ENCODE measurements around the gene PSMB4. TPM values are rescaled to one million over a fixed set of nuclear protein-coding genes. Genes with fewer than 3 reads are reported as not detected.
"Not testable (repeated sequence)": the region's sequence is repeated elsewhere in the genome, so short reads cannot be mapped to it uniquely, and the experiment has no call there.

Gene PSMB4
- total RNA-seq, 1 experiment from 2014 or later: 414 TPM

GRCh38 chr1:151399324-151400171, at the start of gene PSMB4 (continued):
- TF ChIP-seq ZNF423 (CRISPR knock-in tag; IDR thresholded peaks at IDR 0.05) (peak; percentile 28; the same call in 1 of the 2 replicates), KAT7 (CRISPR knock-in tag; IDR thresholded peaks at IDR 0.05; ENCODE audit: borderline replicate concordance) (0 out of 2 replicates have a peak, but pooled peaks have one; percentile 76), MXD4 (CRISPR knock-in tag; IDR thresholded peaks at IDR 0.05; ENCODE audit: borderline replicate concordance) (no peak), NFE2L1 (CRISPR knock-in tag; IDR thresholded peaks at IDR 0.05) (no peak)
- TF ChIP-seq, protein P1, sequence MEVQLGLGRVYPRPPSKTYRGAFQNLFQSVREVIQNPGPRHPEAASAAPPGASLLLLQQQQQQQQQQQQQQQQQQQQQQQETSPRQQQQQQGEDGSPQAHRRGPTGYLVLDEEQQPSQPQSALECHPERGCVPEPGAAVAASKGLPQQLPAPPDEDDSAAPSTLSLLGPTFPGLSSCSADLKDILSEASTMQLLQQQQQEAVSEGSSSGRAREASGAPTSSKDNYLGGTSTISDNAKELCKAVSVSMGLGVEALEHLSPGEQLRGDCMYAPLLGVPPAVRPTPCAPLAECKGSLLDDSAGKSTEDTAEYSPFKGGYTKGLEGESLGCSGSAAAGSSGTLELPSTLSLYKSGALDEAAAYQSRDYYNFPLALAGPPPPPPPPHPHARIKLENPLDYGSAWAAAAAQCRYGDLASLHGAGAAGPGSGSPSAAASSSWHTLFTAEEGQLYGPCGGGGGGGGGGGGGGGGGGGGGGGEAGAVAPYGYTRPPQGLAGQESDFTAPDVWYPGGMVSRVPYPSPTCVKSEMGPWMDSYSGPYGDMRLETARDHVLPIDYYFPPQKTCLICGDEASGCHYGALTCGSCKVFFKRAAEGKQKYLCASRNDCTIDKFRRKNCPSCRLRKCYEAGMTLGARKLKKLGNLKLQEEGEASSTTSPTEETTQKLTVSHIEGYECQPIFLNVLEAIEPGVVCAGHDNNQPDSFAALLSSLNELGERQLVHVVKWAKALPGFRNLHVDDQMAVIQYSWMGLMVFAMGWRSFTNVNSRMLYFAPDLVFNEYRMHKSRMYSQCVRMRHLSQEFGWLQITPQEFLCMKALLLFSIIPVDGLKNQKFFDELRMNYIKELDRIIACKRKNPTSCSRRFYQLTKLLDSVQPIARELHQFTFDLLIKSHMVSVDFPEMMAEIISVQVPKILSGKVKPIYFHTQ (CRISPR knock-in tag; IDR thresholded peaks at IDR 0.05): no peak

DNA sequence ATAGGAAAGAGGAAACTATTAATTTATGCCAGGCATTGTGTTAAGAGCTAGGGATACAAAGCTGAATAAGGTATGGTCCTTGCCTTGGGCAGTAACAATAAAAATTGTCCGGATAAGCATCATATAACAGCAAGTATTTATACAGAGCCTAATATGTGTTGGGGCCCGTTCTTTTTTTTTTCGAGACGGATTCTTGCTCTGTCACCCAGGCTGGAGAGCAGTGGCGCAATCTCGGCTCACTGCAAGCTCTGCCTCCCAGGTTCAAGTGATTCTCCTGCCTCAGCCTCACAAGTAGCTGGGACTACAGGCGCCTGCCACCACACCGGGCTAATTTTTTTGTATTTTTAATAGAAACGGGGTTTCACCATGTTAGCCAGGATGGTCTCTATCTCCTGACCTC, 49.0 kb upstream of the PSMB4 start:
- Mint-ChIP-seq H3K4me1 (peaks cover 20% of the 10 kb centered on the region), H3K9me3 (peaks cover 14% of the 10 kb centered on the region), H3K36me3 (peaks cover 19% of the 10 kb centered on the region)
- not testable (repeated sequence) for ATAC-seq; DNase-seq (ENCODE audit: low spot score); H3K4me3 Mint-ChIP-seq; H3K27me3 Mint-ChIP-seq (ENCODE audit: low read depth); H3K27ac Mint-ChIP-seq
- ChIA-PET CTCF (interaction anchor here (1.2 to 1.7 kb wide), 3 partner anchors 10 to 69 kb away, joined by 3 to 6 read pairs (median 5); no protein-coding TSS in a partner anchor), POLR2A (interaction anchor here (0.6 to 1.2 kb wide), 2 partner anchors 21 to 68 kb away, joined by 3 read pairs; no protein-coding TSS in a partner anchor)

GRCh38 chr1:151352021-151352718, 47.2 kb upstream of the PSMB4 start:
- Mint-ChIP-seq H3K9me3 (peaks cover 14% of the 10 kb centered on the region), H3K27me3 (ENCODE audit: low read depth) (no peaks in the 10 kb centered on the region; the same call in 1 of the 2 replicates), H3K36me3 (peaks cover 14% of the 10 kb centered on the region), H3K27ac (no peak overlapping the region), H3K4me3 (no peak overlapping the region), H3K4me1 (peaks cover 10% of the 10 kb centered on the region)
- ChIA-PET CTCF (interaction anchor here (0.6 to 2.0 kb wide), 3 partner anchors 11 to 42 kb away, joined by 4 to 8 read pairs (median 5); no protein-coding TSS in a partner anchor), POLR2A (interaction anchor here (0.5 to 0.6 kb wide), 3 partner anchors 155 to 316 kb away, joined by 3 to 4 read pairs (median 3); no protein-coding TSS in a partner anchor)
- ATAC-seq (no peak), DNase-seq (ENCODE audit: low spot score) (no peak)
- TF ChIP-seq RORB (CRISPR knock-in tag; IDR thresholded peaks at IDR 0.05): no peak
- no peak for TF ChIP-seq ZNF416 (CRISPR knock-in tag; IDR thresholded peaks at IDR 0.05)
- no peak for TF ChIP-seq SMAD3 (CRISPR knock-in tag; IDR thresholded peaks at IDR 0.05; ENCODE audit: borderline replicate concordance)
- TF ChIP-seq ERG (CRISPR knock-in tag; IDR thresholded peaks at IDR 0.05): no peak
- no peak for TF ChIP-seq ZNF396 (CRISPR knock-in tag; IDR thresholded peaks at IDR 0.05; ENCODE audit: borderline replicate concordance)
- TF ChIP-seq, protein P2, sequence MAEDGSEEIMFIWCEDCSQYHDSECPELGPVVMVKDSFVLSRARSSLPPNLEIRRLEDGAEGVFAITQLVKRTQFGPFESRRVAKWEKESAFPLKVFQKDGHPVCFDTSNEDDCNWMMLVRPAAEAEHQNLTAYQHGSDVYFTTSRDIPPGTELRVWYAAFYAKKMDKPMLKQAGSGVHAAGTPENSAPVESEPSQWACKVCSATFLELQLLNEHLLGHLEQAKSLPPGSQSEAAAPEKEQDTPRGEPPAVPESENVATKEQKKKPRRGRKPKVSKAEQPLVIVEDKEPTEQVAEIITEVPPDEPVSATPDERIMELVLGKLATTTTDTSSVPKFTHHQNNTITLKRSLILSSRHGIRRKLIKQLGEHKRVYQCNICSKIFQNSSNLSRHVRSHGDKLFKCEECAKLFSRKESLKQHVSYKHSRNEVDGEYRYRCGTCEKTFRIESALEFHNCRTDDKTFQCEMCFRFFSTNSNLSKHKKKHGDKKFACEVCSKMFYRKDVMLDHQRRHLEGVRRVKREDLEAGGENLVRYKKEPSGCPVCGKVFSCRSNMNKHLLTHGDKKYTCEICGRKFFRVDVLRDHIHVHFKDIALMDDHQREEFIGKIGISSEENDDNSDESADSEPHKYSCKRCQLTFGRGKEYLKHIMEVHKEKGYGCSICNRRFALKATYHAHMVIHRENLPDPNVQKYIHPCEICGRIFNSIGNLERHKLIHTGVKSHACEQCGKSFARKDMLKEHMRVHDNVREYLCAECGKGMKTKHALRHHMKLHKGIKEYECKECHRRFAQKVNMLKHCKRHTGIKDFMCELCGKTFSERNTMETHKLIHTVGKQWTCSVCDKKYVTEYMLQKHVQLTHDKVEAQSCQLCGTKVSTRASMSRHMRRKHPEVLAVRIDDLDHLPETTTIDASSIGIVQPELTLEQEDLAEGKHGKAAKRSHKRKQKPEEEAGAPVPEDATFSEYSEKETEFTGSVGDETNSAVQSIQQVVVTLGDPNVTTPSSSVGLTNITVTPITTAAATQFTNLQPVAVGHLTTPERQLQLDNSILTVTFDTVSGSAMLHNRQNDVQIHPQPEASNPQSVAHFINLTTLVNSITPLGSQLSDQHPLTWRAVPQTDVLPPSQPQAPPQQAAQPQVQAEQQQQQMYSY (CRISPR knock-in tag; IDR thresholded peaks at IDR 0.05): no peak
- no peak for TF ChIP-seq HMGA2 (CRISPR knock-in tag; IDR thresholded peaks at IDR 0.05)
- TF ChIP-seq ETV6 (CRISPR knock-in tag; IDR thresholded peaks at IDR 0.05): no peak
- no peak for TF ChIP-seq E2F4 (CRISPR knock-in tag; IDR thresholded peaks at IDR 0.05; ENCODE audit: borderline replicate concordance, low read depth)
- TF ChIP-seq RELA (CRISPR knock-in tag; IDR thresholded peaks at IDR 0.05; ENCODE audit: borderline replicate concordance): no peak
- TF ChIP-seq ZNF425 (CRISPR knock-in tag; conservative IDR thresholded peaks at IDR 0.05): no peak
- no peak for TF ChIP-seq ZNF512 (CRISPR knock-in tag; IDR thresholded peaks at IDR 0.05; ENCODE audit: borderline replicate concordance)

All from WTC11 (cell line).